GM19397 (cell line): ENCODE measurements around the gene CIAPIN1.

Experiments used
- ATAC-seq: cut with Tn5 transposase; IDR thresholded peaks from one replicate; pipeline ENCODE4 v1.9.1; 2021; ENCODE audit warnings: mild to moderate bottlenecking, moderate library complexity; ENCODE audit not compliant: unreplicated experiment

The CIAPIN1 gene

DNA sequence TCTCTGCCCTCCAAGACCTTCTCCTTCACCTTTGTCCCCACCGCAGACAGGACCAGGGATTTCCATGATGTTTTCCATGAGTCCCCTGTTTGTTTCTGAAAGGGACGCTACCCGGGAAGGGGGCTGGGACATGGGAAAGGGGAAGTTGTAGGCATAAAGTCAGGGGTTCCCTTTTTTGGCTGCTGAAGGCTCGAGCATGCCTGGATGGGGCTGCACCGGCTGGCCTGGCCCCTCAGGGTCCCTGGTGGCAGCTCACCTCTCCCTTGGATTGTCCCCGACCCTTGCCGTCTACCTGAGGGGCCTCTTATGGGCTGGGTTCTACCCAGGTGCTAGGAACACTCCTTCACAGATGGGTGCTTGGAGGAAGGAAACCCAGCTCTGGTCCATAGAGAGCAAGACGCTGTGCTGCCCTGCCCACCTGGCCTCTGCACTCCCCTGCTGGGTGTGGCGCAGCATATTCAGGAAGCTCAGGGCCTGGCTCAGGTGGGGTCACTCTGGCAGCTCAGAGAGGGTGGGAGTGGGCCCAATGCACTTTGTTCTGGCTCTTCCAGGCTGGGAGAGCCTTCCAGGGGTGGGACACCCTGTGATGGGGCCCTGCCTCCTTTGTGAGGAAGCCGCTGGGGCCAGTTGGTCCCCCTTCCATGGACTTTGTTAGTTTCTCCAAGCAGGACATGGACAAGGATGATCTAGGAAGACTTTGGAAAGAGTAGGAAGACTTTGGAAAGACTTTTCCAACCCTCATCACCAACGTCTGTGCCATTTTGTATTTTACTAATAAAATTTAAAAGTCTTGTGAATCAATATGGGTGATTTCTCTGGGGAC, 62.7 kb downstream of the CIAPIN1 start:
- no peak for ATAC-seq

DNA sequence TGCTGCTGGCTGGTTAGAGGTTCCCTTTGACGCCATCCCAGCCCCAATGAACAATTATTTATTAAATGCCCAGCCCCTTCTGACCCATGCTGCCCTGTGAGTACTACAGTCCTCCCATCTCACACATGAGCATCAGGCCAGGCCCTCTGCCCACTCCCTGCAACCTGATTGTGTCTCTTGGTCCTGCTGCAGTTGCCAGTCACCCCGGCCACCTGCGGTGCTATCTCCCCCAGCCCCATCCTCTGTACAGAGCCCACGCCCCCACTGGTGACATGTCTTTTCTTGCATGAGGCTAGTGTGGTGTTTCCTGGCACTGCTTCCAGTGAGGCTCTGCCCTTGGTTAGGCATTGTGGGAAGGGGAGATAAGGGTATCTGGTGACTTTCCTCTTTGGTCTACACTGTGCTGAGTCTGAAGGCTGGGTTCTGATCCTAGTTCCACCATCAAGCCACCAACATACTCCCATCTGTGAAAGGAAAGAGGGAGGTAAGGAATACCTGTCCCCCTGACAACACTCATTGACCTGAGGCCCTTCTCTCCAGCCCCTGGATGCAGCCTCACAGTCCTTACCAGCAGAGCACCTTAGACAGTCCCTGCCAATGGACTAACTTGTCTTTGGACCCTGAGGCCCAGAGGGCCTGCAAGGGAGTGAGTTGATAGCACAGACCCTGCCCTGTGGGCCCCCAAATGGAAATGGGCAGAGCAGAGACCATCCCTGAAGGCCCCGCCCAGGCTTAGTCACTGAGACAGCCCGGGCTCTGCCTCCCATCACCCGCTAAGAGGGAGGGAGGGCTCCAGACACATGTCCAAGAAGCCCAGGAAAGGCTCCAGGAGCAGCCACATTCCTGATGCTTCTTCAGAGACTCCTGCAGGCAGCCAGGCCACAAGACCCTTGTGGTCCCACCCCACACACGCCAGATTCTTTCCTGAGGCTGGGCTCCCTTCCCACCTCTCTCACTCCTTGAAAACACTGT, 63.6 kb downstream of the CIAPIN1 start:
- ATAC-seq = no peak

DNA sequence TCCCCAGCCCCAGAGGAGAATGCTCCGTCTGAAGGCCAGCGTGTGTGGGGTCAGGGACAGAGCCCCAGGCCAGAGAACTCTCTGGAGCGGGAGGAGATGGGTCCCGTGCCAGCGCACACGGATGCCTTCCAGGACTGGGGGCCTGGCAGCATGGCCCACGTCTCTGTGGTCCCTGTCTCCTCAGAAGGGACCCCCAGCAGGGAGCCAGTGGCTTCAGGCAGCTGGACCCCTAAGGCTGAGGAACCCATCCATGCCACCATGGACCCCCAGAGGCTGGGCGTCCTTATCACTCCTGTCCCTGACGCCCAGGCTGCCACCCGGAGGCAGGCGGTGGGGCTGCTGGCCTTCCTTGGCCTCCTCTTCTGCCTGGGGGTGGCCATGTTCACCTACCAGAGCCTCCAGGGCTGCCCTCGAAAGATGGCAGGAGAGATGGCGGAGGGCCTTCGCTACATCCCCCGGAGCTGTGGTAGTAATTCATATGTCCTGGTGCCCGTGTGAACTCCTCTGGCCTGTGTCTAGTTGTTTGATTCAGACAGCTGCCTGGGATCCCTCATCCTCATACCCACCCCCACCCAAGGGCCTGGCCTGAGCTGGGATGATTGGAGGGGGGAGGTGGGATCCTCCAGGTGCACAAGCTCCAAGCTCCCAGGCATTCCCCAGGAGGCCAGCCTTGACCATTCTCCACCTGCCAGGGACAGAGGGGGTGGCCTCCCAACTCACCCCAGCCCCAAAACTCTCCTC, 64.5 kb downstream of the CIAPIN1 start:
- ATAC-seq = no peak

DNA sequence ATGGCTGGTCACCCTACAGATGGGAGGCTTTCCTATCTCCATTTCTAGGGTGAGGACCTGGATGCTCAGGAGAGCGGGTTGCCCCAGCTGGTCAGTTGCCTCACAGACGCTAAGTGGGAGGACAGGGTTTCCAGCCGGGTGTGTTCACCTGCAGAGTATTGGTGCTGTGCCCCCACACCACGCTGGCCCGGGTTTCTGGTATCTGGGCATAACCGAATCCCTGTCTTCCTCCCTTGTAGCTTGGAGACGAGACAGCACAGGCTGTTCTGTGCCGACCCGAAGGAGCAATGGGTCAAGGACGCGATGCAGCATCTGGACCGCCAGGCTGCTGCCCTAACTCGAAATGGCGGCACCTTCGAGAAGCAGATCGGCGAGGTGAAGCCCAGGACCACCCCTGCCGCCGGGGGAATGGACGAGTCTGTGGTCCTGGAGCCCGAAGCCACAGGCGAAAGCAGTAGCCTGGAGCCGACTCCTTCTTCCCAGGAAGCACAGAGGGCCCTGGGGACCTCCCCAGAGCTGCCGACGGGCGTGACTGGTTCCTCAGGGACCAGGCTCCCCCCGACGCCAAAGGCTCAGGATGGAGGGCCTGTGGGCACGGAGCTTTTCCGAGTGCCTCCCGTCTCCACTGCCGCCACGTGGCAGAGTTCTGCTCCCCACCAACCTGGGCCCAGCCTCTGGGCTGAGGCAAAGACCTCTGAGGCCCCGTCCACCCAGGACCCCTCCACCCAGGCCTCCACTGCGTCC, 65.2 kb downstream of the CIAPIN1 start:
- ATAC-seq = no peak

DNA sequence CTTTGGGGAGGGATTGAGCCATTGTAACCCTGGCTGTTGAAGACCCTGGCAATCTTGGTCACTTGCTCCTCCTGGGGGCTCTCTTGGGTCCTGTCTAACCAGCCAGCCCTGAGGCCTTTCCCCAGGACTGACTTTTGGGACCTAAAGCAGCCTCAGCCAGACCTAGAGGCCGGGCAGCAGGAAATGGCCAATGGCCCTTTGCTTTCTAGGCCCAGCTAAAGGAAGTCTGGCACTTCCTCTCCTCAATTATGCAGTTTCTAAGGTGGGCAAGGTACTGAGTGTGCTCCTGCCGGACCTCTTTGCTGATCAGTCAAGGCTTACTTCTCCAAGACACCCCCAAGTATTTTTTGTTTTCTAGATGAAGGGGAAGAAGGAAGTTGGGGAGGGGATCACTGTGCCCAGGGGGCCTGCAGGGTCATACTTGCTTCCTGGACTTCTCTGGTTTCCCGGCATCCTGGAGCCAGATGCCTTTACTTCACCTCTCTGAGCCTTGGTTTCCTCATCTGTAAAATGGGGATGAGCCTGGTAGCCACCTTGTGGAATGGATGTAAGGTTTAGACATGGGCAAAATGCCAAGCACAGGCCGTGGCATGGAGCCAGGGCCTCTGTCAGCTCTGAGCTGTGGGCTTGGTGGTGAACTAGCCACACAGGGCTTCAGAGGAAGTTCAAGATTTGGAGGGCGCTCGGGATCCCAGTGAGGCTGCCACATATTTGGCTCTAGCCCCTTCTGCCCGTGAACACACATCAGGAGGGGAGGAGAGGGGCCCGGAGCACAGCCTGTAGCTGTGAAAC, 66.3 kb downstream of the CIAPIN1 start:
- no peak for ATAC-seq

DNA sequence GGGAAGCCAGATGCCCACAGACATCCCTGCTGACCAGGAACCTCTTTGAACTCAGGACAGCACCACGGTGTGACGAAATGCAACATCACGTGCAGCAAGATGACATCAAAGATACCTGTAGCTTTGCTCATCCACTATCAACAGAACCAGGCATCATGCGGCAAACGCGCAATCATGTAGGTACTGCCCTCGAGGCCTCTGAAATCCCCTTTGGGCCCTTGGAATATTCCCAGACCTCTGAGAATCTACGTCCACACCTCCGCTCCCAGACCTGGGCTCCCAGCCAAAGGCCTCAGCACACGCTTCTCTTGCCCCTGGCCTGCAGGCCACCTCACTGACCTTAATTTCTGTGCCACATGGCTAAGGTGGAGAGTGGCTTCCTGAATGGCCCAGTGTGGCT, 67.6 kb downstream of the CIAPIN1 start:
- ATAC-seq = no peak
